ENCODE data around the gene PATZ1.

Gene PATZ1

DNA sequence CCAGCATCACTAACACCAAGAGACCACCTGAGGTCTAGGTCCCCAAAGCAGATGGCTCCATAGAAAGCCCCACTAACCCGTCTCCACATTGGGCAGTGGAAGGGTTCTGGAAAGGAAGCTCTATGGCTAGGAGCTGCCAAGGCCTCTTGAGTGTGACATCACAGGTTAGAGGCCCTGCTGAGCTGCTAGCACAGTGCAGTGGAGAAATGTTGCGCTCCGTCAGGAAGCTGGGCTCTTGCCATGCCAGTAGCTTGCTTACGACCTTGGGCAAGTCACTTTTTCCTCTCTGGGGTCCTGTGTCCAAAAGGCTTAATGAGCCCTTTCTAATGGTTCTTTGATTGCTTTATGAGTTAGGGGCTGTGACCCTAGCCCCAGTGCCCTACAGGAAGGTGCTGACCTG, 64.4 kb downstream of the PATZ1 start:
- DNase-seq = no peak

DNA sequence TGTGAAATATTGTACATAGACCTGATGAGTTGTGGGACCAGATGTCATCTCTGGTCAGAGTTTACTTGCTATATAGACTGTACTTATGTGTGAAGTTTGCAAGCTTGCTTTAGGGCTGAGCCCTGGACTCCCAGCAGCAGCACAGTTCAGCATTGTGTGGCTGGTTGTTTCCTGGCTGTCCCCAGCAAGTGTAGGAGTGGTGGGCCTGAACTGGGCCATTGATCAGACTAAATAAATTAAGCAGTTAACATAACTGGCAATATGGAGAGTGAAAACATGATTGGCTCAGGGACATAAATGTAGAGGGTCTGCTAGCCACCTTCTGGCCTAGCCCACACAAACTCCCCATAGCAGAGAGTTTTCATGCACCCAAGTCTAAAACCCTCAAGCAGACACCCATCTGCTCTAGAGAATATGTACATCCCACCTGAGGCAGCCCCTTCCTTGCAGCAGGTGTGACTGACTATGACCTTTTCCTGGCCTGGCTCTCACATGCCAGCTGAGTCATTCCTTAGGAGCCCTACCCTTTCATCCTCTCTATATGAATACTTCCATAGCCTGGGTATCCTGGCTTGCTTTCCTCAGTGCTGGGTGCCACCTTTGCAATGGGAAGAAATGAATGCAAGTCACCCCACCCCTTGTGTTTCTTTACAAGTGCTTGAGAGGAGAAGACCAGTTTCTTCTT, 66.2 kb downstream of the PATZ1 start:
- no peak for DNase-seq

DNA sequence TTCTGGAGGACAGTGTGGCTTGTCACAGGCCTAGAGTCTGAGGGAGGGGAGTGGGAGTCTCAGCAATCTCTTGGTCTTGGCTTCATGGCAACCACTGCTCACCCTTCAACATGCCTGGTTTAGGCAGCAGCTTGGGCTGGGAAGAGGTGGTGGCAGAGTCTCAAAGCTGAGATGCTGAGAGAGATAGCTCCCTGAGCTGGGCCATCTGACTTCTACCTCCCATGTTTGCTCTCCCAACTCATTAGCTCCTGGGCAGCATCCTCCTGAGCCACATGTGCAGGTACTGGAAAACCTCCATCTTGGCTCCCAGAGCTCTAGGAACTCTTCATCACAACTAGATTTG, 66.8 kb downstream of the PATZ1 start:
- DNase-seq = no peak

DNA sequence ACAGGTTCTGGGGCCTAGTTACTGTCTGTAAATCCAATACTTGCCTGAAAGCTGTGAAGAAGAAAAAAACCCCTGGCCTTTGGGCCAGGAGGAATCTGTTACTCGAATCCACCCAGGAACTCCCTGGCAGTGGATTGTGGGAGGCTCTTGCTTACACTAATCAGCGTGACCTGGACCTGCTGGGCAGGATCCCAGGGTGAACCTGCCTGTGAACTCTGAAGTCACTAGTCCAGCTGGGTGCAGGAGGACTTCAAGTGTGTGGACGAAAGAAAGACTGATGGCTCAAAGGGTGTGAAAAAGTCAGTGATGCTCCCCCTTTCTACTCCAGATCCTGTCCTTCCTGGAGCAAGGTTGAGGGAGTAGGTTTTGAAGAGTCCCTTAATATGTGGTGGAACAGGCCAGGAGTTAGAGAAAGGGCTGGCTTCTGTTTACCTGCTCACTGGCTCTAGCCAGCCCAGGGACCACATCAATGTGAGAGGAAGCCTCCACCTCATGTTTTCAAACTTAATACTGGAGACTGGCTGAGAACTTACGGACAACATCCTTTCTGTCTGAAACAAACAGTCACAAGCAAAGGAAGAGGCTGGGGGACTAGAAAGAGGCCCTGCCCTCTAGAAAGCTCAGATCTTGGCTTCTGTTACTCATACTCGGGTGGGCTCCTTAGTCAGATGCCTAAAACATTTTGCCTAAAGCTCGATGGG, 67.4 kb downstream of the PATZ1 start:
- no peak for DNase-seq

DNA sequence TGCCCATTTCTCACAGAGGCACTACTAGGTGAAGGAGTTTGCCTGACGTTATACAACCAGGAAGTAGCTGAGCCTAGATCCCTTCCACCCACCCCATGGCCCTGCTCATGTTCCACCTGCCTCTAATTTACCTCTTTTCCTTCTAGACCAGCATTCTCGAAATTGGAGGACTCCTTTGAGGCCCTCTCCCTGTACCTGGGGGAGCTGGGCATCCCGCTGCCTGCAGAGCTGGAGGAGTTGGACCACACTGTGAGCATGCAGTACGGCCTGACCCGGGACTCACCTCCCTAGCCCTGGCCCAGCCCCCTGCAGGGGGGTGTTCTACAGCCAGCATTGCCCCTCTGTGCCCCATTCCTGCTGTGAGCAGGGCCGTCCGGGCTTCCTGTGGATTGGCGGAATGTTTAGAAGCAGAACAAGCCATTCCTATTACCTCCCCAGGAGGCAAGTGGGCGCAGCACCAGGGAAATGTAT, 68.0 kb downstream of the PATZ1 start:
- DNase-seq = no peak

DNA sequence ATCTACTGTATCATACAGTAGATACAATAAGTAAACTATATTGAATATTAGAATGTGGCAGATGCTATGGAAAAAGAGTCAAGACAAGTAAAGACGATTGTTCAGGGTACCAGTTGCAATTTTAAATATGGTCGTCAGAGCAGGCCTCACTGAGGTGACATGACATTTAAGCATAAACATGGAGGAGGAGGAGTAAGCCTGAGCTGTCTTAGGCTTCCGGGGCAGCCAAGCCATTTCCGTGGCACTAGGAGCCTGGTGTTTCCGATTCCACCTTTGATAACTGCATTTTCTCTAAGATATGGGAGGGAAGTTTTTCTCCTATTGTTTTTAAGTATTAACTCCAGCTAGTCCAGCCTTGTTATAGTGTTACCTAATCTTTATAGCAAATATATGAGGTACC, 68.4 kb downstream of the PATZ1 start:
- no peak for DNase-seq

DNA sequence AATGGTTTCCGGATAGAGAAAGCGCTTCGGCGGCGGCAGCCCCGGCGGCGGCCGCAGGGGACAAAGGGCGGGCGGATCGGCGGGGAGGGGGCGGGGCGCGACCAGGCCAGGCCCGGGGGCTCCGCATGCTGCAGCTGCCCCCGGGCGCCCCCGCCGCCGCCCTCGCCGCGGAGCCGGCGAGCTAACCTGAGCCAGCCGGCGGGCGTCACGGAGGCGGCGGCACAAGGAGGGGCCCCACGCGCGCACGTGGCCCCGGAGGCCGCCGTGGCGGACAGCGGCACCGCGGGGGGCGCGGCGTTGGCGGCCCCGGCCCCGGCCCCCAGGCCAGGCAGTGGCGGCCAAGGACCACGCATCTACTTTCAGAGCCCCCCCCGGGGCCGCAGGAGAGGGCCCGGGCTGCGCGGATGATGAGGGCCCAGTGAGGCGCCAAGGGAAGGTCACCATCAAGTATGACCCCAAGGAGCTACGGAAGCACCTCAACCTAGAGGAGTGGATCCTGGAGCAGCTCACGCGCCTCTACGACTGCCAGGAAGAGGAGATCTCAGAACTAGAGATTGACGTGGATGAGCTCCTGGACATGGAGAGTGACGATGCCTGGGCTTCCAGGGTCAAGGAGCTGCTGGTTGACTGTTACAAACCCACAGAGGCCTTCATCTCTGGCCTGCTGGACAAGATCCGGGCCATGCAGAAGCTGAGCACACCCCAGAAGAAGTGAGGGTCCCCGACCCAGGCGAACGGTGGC, 69.5 kb downstream of the PATZ1 start:
- no peak for DNase-seq
